Endodermal cell (in vitro differentiated cells): Measurements from ENCODE around the gene RPL5. TPM values are rescaled to one million over a fixed set of nuclear protein-coding genes. Genes with fewer than 3 reads are reported as not detected.

Experiments used
- DNase-seq: peaks from one replicate; pipeline ENCODE4 v3.0.0-alpha.2; 2017
- H3K27ac ChIP-seq: 2 replicates; pipeline ENCODE4 v1.5.1; 2013; ENCODE audit warnings: mild to moderate bottlenecking, low read depth, low read length, moderate library complexity
- H3K27me3 ChIP-seq: 2 replicates; pipeline ENCODE4 v1.6.1; 2013; ENCODE audit warnings: mild to moderate bottlenecking, low read length, moderate library complexity; ENCODE audit not compliant: insufficient read depth, control insufficient read depth, poor library complexity, severe bottlenecking
- H3K36me3 ChIP-seq: 2 replicates; pipeline ENCODE4 v1.7.0; 2013; ENCODE audit warnings: mild to moderate bottlenecking, low read length, moderate library complexity; ENCODE audit not compliant: control insufficient read depth, insufficient read depth
- H3K4me1 ChIP-seq: one replicate; pipeline ENCODE4 v1.7.0; 2013; ENCODE audit warnings: low read length; ENCODE audit not compliant: control insufficient read depth, insufficient read depth
- H3K4me3 ChIP-seq: 2 replicates; pipeline ENCODE4 v1.5.1; 2013; ENCODE audit warnings: mild to moderate bottlenecking, low read length, moderate library complexity
- H3K9ac ChIP-seq: 2 replicates; pipeline ENCODE4 v1.6.1; 2013; ENCODE audit warnings: mild to moderate bottlenecking, low read length, moderate library complexity; ENCODE audit not compliant: poor library complexity, severe bottlenecking; ENCODE audit errors: extremely low read depth
- H3K9me3 ChIP-seq: 2 replicates; pipeline ENCODE4 v1.6.1; 2013; ENCODE audit warnings: mild to moderate bottlenecking, low read length, moderate library complexity; ENCODE audit not compliant: control insufficient read depth
- H3K27ac Mint-ChIP-seq: 2 replicates; pipeline ENCODE4 v1.8.0; 2020; ENCODE audit warnings: mixed read lengths
- H3K27me3 Mint-ChIP-seq: 2 replicates; pipeline ENCODE4 v1.8.0; 2021; ENCODE audit warnings: mild to moderate bottlenecking, mixed read lengths; ENCODE audit not compliant: insufficient read depth
- H3K36me3 Mint-ChIP-seq: 2 replicates; pipeline ENCODE4 v1.8.0; 2020; ENCODE audit warnings: low read depth, mixed read lengths
- H3K4me1 Mint-ChIP-seq: 2 replicates; pipeline ENCODE4 v1.8.0; 2020; ENCODE audit warnings: mixed read lengths
- H3K4me3 Mint-ChIP-seq: 2 replicates; pipeline ENCODE4 v1.8.0; 2020; ENCODE audit warnings: mild to moderate bottlenecking, moderate library complexity, mixed read lengths
- H3K9me3 Mint-ChIP-seq: 2 replicates; pipeline ENCODE4 v1.8.0; 2020; ENCODE audit warnings: mild to moderate bottlenecking, mixed read lengths
- WGBS, 2 experiments: methylation state at CpG; one replicate each; pipeline versions ENCODE4 v1.1.5 to v1.1.7; 2013; ENCODE audit warnings: missing lambda C conversion rate in 2 of 2, mixed read lengths in 1 of 2; ENCODE audit not compliant: insufficient coverage in 1 of 2, insufficient read length in 1 of 2; 5-methylcytosine and 5-hydroxymethylcytosine counted together
- total RNA-seq, 2 donors: library from RNA; stranded (reverse); fragmentation: NEBNext Ultra II Directional in 1 of 2; extraction: Animal tissue kit (Norgen Biotek cat#: 25700) in 1 of 2; gene quantifications; 2 replicates in 1 of 2; 3 replicates in 1 of 2; pipeline ENCODE4 v1.2.1, GENCODE V29; 2021
- TF ChIP-seq, protein P1 (sequence below): fragments of 200-600 bp; sonication (generic); conservative IDR thresholded peaks from 2 replicates; pipeline ENCODE4 v1.5.0; 2021; ENCODE audit warnings: antibody characterized with exemption, mild to moderate bottlenecking

The RPL5 gene
- total RNA-seq, 2 donors from 2014 or later = 963 to 1,201 TPM

DNA sequence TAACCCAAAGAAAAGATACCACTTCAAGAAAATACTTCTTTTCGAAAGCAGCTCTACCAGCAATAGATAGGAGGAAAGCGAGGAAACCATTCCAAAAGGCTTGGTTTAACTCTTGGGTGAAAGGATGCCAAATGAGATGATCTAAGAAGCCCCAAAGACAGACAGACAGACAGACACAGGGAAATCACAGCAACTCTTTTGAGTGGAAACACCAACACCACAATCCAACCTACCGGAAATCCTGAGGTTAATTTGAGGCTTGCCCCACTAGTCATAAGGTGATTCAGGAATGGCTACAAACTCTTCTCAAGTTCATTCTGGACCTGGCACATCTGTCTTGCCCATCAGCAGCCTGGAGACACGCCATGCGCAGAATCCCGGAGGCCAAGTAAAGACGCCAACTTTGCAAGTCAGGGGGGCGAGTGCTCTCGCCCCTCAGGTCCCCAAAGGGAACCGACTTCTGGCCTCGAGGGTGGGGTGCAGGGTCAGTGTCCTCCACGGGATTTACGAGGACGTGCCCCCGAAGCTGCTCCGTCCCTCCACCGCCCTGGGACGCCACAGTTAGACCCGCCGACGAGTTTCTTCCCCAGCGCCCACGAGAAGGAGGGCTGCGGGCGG is 47.7 kb upstream of the RPL5 start:
- Histone ChIP-seq H3K9ac (peak overlapping the region; percentile 87), H3K27ac (peak overlapping the region; percentile 88), H3K4me3 (peak overlapping the region; percentile 92), H3K4me1 (no peaks in the 10 kb centered on the region), H3K9me3 (no peaks in the 10 kb centered on the region), H3K36me3 (peaks cover 3% of the 10 kb centered on the region), H3K27me3 (no peaks in the 10 kb centered on the region)
- DNase-seq = peak; percentile 68
- WGBS, 2 experiments = 0 to 8% methylated on average over 13 to 25 of the region's 25 CpGs
- Mint-ChIP-seq H3K27ac (peak overlapping the region; percentile 66), H3K27me3 (peaks cover 13% of the 10 kb centered on the region), H3K4me3 (peak overlapping the region; percentile 83), H3K36me3 (peaks cover 13% of the 10 kb centered on the region), H3K9me3 (peaks cover 4% of the 10 kb centered on the region), H3K4me1 (peaks cover 14% of the 10 kb centered on the region)
- TF ChIP-seq, protein P1, sequence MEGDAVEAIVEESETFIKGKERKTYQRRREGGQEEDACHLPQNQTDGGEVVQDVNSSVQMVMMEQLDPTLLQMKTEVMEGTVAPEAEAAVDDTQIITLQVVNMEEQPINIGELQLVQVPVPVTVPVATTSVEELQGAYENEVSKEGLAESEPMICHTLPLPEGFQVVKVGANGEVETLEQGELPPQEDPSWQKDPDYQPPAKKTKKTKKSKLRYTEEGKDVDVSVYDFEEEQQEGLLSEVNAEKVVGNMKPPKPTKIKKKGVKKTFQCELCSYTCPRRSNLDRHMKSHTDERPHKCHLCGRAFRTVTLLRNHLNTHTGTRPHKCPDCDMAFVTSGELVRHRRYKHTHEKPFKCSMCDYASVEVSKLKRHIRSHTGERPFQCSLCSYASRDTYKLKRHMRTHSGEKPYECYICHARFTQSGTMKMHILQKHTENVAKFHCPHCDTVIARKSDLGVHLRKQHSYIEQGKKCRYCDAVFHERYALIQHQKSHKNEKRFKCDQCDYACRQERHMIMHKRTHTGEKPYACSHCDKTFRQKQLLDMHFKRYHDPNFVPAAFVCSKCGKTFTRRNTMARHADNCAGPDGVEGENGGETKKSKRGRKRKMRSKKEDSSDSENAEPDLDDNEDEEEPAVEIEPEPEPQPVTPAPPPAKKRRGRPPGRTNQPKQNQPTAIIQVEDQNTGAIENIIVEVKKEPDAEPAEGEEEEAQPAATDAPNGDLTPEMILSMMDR = no peak

DNA sequence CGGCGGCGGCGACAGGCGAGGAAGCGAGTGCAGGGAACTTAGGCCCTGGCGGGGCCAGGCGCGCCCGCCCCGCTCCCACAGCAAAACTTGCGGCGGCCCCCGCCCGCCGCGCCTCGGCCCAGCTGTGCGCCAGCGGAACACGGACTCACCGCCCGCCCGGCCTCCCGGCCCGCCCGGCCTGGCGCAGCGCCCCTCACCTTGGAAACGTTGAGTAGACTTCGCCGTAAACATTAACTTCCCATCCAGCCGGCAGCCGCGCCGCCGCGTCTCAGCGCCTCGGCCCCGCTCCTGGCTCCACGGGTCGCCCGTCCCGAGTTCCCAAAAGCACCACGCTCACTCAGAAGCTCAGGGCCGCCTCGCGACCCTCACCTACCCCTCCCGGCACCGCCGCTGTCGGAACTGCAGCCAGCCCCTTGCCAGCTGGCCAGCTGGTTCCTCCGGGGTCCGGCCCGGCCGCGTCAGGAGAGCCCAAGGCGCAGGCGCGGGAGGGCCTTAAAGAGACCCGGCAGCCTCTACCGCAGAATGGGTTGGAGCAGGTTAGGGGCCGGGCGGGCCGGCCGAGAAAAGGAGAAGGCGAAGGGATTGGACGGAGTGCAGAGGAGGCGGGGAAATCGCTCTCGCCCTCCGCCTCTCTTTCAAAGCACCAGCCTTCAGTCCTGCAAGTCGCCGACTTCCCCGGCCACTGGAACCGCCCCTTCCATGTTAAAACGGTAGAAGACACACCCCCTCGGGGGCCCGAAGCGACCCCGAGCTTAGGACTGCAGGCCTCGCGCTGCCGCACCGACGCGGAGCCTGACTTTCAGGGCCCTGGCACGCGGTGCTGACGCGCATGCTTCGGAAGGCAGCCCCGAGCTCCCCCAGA is 47.0 kb upstream of the RPL5 start, which contains the start of gene EVI5:
TSS of gene EVI5 (minus strand) at position 470 of the 862 bp plus-strand sequence. CDS start 48,562 bp downstream, outside the sequence.
- Mint-ChIP-seq H3K36me3 (peaks cover 13% of the 10 kb centered on the region), H3K4me1 (peaks cover 14% of the 10 kb centered on the region), H3K27me3 (peaks cover 13% of the 10 kb centered on the region), H3K4me3 (peak within 1 kb of the TSS; percentile 83), H3K9me3 (peaks cover 4% of the 10 kb centered on the region), H3K27ac (peak within 1 kb of the TSS; percentile 97)
- H3K9me3 ChIP-seq = no peaks in the 10 kb centered on the region
- peak within 1 kb of the TSS; percentile 87 for H3K9ac ChIP-seq
- H3K4me1 ChIP-seq = no peaks in the 10 kb centered on the region
- 0 to 1% methylated on average over 16 to 94 of the region's 94 CpGs for WGBS, 2 experiments
- H3K36me3 ChIP-seq = peaks cover 3% of the 10 kb centered on the region
- peak within 1 kb of the TSS; percentile 92 for H3K4me3 ChIP-seq
- TF ChIP-seq, protein P1 = peak; percentile 40
- no peaks in the 10 kb centered on the region for H3K27me3 ChIP-seq
- H3K27ac ChIP-seq = peak within 1 kb of the TSS; percentile 88
- peak; percentile 99 for DNase-seq

DNA sequence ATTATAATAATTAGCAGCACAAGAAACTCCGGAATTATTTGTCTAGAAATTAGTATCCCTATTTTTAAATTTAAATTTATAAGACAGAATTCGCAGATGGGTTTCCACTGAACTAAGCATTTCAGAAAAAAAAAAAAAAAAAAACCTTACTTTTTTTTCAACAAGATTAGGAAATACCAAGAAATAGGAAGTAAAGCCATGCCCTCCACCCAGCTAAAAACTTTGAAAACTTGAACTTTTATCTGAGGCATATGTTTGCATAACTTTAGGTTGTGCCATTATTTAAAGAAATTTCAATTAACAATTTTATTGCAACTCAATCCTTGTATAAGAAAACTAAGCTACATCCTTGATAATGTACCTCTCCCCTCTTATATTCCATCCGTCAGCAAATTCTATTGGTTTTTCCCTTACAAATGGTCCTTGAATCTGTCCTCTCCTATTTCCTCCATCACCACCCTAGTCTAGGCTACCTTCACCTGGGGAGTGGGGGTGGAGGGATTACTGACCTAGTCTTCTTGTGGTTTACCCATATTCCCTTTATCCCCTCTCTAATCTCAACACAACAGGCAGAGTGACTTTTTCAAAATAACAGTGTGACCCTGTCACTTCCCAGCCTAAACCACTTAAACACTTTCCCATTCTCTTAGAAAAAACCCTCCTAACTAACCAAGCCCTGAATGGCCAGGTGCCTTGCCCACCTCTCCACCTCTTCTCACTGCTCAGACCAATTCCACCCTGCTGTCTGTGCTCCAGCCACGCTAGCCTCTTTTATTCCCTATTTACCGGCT is 45.5 kb upstream of the RPL5 start:
- Mint-ChIP-seq H3K27me3 (peaks cover 13% of the 10 kb centered on the region), H3K9me3 (peaks cover 4% of the 10 kb centered on the region), H3K4me1 (peaks cover 16% of the 10 kb centered on the region), H3K27ac (no peak overlapping the region), H3K36me3 (peaks cover 11% of the 10 kb centered on the region), H3K4me3 (no peak overlapping the region)
- DNase-seq = no peak
- TF ChIP-seq, protein P1 = no peak
- H3K36me3 ChIP-seq = peaks cover under 1% of the 10 kb centered on the region
- H3K27ac ChIP-seq = no peak overlapping the region
- H3K4me3 ChIP-seq = no peak overlapping the region
- no peaks in the 10 kb centered on the region for H3K4me1 ChIP-seq
- H3K27me3 ChIP-seq = no peaks in the 10 kb centered on the region
- H3K9me3 ChIP-seq = no peaks in the 10 kb centered on the region
- WGBS, 2 experiments = 75 to 78% methylated on average over 2 to 4 of the region's 5 CpGs
- no peak overlapping the region for H3K9ac ChIP-seq
